Activated naive CD8-positive, alpha-beta T cell (primary cell): ENCODE results near the gene AFF3.
"Not testable (repeated sequence)": the region's sequence is repeated elsewhere in the genome, so short reads cannot be mapped to it uniquely, and the experiment has no call there.

ENCODE experiments used
- H3K27ac Mint-ChIP-seq: one replicate; pipeline ENCODE4 v1.8.0; 2021; ENCODE audit warnings: mixed read lengths
- H3K27me3 Mint-ChIP-seq: one replicate; pipeline ENCODE4 v1.8.0; 2021; ENCODE audit warnings: mixed read lengths
- H3K36me3 Mint-ChIP-seq: one replicate; pipeline ENCODE4 v1.8.0; 2021; ENCODE audit warnings: mixed read lengths
- H3K4me1 Mint-ChIP-seq: one replicate; pipeline ENCODE4 v1.8.0; 2021; ENCODE audit warnings: low read depth, mixed read lengths
- H3K4me3 Mint-ChIP-seq: one replicate; pipeline ENCODE4 v1.8.0; 2021; ENCODE audit warnings: mild to moderate bottlenecking, mixed read lengths
- H3K9me3 Mint-ChIP-seq: one replicate; pipeline ENCODE4 v1.8.0; 2021; ENCODE audit warnings: low read depth, mixed read lengths

The AFF3 gene

GRCh38 chr2:100104718-100105677, 37.4 kb downstream of the AFF3 start:
- H3K4me3 Mint-ChIP-seq, result peak overlapping the region; percentile 83
- no peaks in the 10 kb centered on the region for H3K9me3 Mint-ChIP-seq
- peaks cover 18% of the 10 kb centered on the region for H3K27me3 Mint-ChIP-seq
- no peaks in the 10 kb centered on the region for H3K36me3 Mint-ChIP-seq
- H3K4me1 Mint-ChIP-seq, result no peaks in the 10 kb centered on the region
- no peak overlapping the region for H3K27ac Mint-ChIP-seq

GRCh38 chr2:100104265-100104664, 38.1 kb downstream of the AFF3 start:
- not testable (repeated sequence) for H3K27ac Mint-ChIP-seq, H3K4me3 Mint-ChIP-seq, H3K36me3 Mint-ChIP-seq, H3K9me3 Mint-ChIP-seq, H3K4me1 Mint-ChIP-seq
- H3K27me3 Mint-ChIP-seq, result peaks cover 18% of the 10 kb centered on the region

GRCh38 chr2:100103527-100104252, 38.7 kb downstream of the AFF3 start:
- Mint-ChIP-seq H3K4me3 (peak overlapping the region; percentile 7), H3K27me3 (peaks cover 18% of the 10 kb centered on the region)
- H3K27ac Mint-ChIP-seq, H3K4me1 Mint-ChIP-seq, H3K9me3 Mint-ChIP-seq, H3K36me3 Mint-ChIP-seq: not testable (repeated sequence)

- H3K4me1 Mint-ChIP-seq, H3K36me3 Mint-ChIP-seq, H3K9me3 Mint-ChIP-seq, H3K27ac Mint-ChIP-seq: not testable (repeated sequence)
- Mint-ChIP-seq H3K27me3 (peaks cover 15% of the 10 kb centered on the region), H3K4me3 (peak overlapping the region; percentile 69)
Measured at GRCh38 chr2:100102466-100103180, 39.8 kb downstream of the AFF3 start.

GRCh38 chr2:100098855-100099254, 43.5 kb downstream of the AFF3 start:
- not testable (repeated sequence) for H3K4me1 Mint-ChIP-seq, H3K36me3 Mint-ChIP-seq, H3K9me3 Mint-ChIP-seq, H3K27ac Mint-ChIP-seq, H3K27me3 Mint-ChIP-seq, H3K4me3 Mint-ChIP-seq

- not testable (repeated sequence) for H3K36me3 Mint-ChIP-seq, H3K27ac Mint-ChIP-seq, H3K9me3 Mint-ChIP-seq, H3K27me3 Mint-ChIP-seq, H3K4me3 Mint-ChIP-seq, H3K4me1 Mint-ChIP-seq
Measured at GRCh38 chr2:100097611-100098294, 44.6 kb downstream of the AFF3 start.

GRCh38 chr2:100095845-100096244, 46.5 kb downstream of the AFF3 start:
- not testable (repeated sequence) for H3K4me1 Mint-ChIP-seq, H3K9me3 Mint-ChIP-seq, H3K27me3 Mint-ChIP-seq, H3K4me3 Mint-ChIP-seq, H3K27ac Mint-ChIP-seq, H3K36me3 Mint-ChIP-seq

GRCh38 chr2:100091807-100092206, 50.6 kb downstream of the AFF3 start:
- H3K9me3 Mint-ChIP-seq, H3K4me3 Mint-ChIP-seq, H3K36me3 Mint-ChIP-seq, H3K27me3 Mint-ChIP-seq, H3K4me1 Mint-ChIP-seq, H3K27ac Mint-ChIP-seq: not testable (repeated sequence)

GRCh38 chr2:100085744-100086143, 56.6 kb downstream of the AFF3 start:
- H3K4me3 Mint-ChIP-seq, H3K9me3 Mint-ChIP-seq, H3K27me3 Mint-ChIP-seq, H3K4me1 Mint-ChIP-seq, H3K27ac Mint-ChIP-seq, H3K36me3 Mint-ChIP-seq: not testable (repeated sequence)

GRCh38 chr2:100083421-100084216, 58.8 kb downstream of the AFF3 start:
- H3K4me1 Mint-ChIP-seq, H3K4me3 Mint-ChIP-seq, H3K27me3 Mint-ChIP-seq, H3K9me3 Mint-ChIP-seq, H3K36me3 Mint-ChIP-seq, H3K27ac Mint-ChIP-seq: not testable (repeated sequence)

- not testable (repeated sequence) for H3K9me3 Mint-ChIP-seq, H3K27ac Mint-ChIP-seq, H3K4me1 Mint-ChIP-seq, H3K36me3 Mint-ChIP-seq, H3K4me3 Mint-ChIP-seq, H3K27me3 Mint-ChIP-seq
Measured at GRCh38 chr2:100082302-100082978, 60.0 kb downstream of the AFF3 start.

GRCh38 chr2:100077935-100078334, 64.5 kb downstream of the AFF3 start:
- Mint-ChIP-seq H3K36me3 (no peaks in the 10 kb centered on the region), H3K9me3 (no peaks in the 10 kb centered on the region), H3K27ac (no peak overlapping the region), H3K27me3 (no peaks in the 10 kb centered on the region), H3K4me1 (no peaks in the 10 kb centered on the region), H3K4me3 (no peak overlapping the region)

- no peaks in the 10 kb centered on the region for H3K36me3 Mint-ChIP-seq
- no peaks in the 10 kb centered on the region for H3K4me1 Mint-ChIP-seq
- H3K27me3 Mint-ChIP-seq, result no peaks in the 10 kb centered on the region
- H3K9me3 Mint-ChIP-seq, result no peaks in the 10 kb centered on the region
- H3K27ac Mint-ChIP-seq, result no peak overlapping the region
- H3K4me3 Mint-ChIP-seq, result no peak overlapping the region
Measured at GRCh38 chr2:100077456-100077855, 64.9 kb downstream of the AFF3 start.

GRCh38 chr2:100075532-100075931, 66.9 kb downstream of the AFF3 start:
- no peaks in the 10 kb centered on the region for H3K9me3 Mint-ChIP-seq
- peaks cover 7% of the 10 kb centered on the region for H3K4me1 Mint-ChIP-seq
- no peak overlapping the region for H3K4me3 Mint-ChIP-seq
- no peaks in the 10 kb centered on the region for H3K27me3 Mint-ChIP-seq
- no peaks in the 10 kb centered on the region for H3K36me3 Mint-ChIP-seq
- no peak overlapping the region for H3K27ac Mint-ChIP-seq
